ENCODE results near the gene PIKFYVE.

PIKFYVE gene

DNA sequence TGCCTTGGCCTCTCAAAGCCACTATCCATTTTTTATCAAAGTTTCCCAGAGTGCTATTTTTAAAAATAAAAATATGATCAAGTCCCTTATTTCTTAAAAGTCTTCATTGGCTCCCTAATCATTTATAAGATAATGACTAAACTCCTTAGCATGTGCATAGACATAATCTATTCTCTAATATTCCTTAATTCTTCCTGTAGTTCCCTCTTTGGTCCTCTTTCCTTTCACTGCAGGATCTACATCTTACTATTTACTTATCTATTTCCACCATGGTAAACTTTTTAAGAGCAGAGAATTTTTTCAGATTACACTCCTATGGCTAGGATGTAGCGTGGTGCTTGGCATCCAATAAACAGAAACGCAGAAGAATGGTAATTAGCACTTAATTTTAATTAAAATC is 30.2 kb upstream of the PIKFYVE start:
- H3K4me3 ChIP-seq (ENCODE audit: low read depth, low read length) = no peak overlapping the region
- peaks cover 4 to 39% of the 10 kb centered on the region in 2 experiments; a peak in 2 of 3 replicates for H3K36me3 ChIP-seq (ENCODE audit: control insufficient read depth in 2 of 2, insufficient read depth in 1 of 2, low read length in 2 of 2)
- no peaks in the 10 kb centered on the region for H3K4me1 ChIP-seq (ENCODE audit: control insufficient read depth, insufficient read depth, low read length)
- CTCF ChIA-PET = no interaction called here
- POLR2A ChIA-PET = no interaction called here
- TF ChIP-seq ZNF555 (tag by site-specific recombination; conservative IDR thresholded peaks at IDR 0.05) = no peak
- no peak for TF ChIP-seq ZNF184 (tag by site-specific recombination; IDR thresholded peaks at IDR 0.05)
- TF ChIP-seq ZNF792 (tag by site-specific recombination; IDR thresholded peaks at IDR 0.05) = no peak
- TF ChIP-seq ZXDB (tag by site-specific recombination; IDR thresholded peaks at IDR 0.05) = no peak
- no peak for TF ChIP-seq ZNF791 (tag by site-specific recombination; IDR thresholded peaks at IDR 0.05)
- TF ChIP-seq ZNF202 (tag by site-specific recombination; IDR thresholded peaks at IDR 0.05; ENCODE audit: borderline replicate concordance) = no peak
- no peak for TF ChIP-seq BCL11B (tag by site-specific recombination; IDR thresholded peaks at IDR 0.05; ENCODE audit: low read depth)
- TF ChIP-seq ZNF433 (tag by site-specific recombination; IDR thresholded peaks at IDR 0.05; ENCODE audit: low read depth) = no peak
- TF ChIP-seq ZNF324 (tag by site-specific recombination; IDR thresholded peaks at IDR 0.05) = no peak
- TF ChIP-seq, protein P1, sequence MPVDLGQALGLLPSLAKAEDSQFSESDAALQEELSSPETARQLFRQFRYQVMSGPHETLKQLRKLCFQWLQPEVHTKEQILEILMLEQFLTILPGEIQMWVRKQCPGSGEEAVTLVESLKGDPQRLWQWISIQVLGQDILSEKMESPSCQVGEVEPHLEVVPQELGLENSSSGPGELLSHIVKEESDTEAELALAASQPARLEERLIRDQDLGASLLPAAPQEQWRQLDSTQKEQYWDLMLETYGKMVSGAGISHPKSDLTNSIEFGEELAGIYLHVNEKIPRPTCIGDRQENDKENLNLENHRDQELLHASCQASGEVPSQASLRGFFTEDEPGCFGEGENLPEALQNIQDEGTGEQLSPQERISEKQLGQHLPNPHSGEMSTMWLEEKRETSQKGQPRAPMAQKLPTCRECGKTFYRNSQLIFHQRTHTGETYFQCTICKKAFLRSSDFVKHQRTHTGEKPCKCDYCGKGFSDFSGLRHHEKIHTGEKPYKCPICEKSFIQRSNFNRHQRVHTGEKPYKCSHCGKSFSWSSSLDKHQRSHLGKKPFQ (tag by site-specific recombination; IDR thresholded peaks at IDR 0.05) = no peak
- no peak for TF ChIP-seq ZNF777 (tag by site-specific recombination; IDR thresholded peaks at IDR 0.05; ENCODE audit: borderline replicate concordance)
- TF ChIP-seq ZNF121 (tag by site-specific recombination; IDR thresholded peaks at IDR 0.05) = no peak
- TF ChIP-seq REST (tag by site-specific recombination; IDR thresholded peaks at IDR 0.05) = no peak
- no peak for TF ChIP-seq TCF7L2 (IDR thresholded peaks at IDR 0.05; ENCODE audit: borderline replicate concordance, low read depth, low read length)
- H3K9me3 ChIP-seq (ENCODE audit: control insufficient read depth, insufficient read depth, low read depth, low read length) = no peaks in the 10 kb centered on the region
- no peak overlapping the region for H3K27ac ChIP-seq (ENCODE audit: extremely low read depth, low read depth, low read length)

DNA sequence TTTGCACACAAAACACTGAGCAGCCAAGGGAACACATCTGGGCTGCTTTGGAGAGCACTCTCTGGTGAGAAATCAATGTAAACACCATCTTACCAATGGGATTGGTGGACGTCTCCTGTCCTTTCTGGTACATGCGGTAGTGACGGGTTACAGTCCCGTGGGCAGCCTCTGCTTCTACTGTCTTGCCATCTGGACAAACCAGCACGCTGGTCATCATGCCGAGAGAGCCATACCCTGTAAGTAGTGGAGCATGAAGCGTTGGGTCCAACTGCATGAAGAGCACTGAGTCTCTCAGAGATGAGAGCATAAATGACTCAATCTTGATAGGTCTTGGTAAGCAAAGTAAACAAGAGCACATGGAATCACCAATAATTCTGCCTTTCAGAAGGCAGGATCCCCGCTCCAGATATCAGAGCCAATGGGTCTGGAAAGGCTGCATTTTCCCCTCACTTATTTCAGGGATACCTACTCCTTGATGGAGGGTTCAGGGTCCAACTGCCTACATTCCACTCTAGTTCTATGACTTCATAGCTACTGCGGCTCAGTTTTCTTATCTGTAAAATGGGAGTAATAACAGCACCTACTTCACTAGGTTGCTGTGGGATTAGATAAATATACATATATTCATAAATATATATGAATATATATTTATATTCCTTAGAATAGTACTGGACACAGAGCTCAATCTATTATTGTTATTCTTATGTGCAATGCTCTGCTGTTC is 26.1 kb upstream of the PIKFYVE start:
- TF ChIP-seq ZNF837 (tag by site-specific recombination; IDR thresholded peaks at IDR 0.05) = no peak
- TF ChIP-seq ZSCAN30 (tag by site-specific recombination; IDR thresholded peaks at IDR 0.05) = no peak
- TF ChIP-seq ZNF133 (tag by site-specific recombination; IDR thresholded peaks at IDR 0.05) = no peak
- no peak for TF ChIP-seq ZNF777 (tag by site-specific recombination; IDR thresholded peaks at IDR 0.05; ENCODE audit: borderline replicate concordance)
- TF ChIP-seq SETDB1 (IDR thresholded peaks at IDR 0.05; ENCODE audit: insufficient read length, low read length) = no peak
- TF ChIP-seq ZNF302 (tag by site-specific recombination; IDR thresholded peaks at IDR 0.05; ENCODE audit: low read depth) = no peak
- no peak for TF ChIP-seq KLF17 (tag by site-specific recombination; IDR thresholded peaks at IDR 0.05)
- Histone ChIP-seq H3K9me3 (ENCODE audit: control insufficient read depth, insufficient read depth, low read depth, low read length) (no peaks in the 10 kb centered on the region), H3K4me1 (ENCODE audit: control insufficient read depth, insufficient read depth, low read length) (no peaks in the 10 kb centered on the region), H3K4me3 (ENCODE audit: low read depth, low read length) (no peak overlapping the region), H3K36me3 (ENCODE audit: control insufficient read depth in 2 of 2, insufficient read depth in 1 of 2, low read length in 2 of 2) (peaks cover 14 to 75% of the 10 kb centered on the region in 2 experiments), H3K27ac (ENCODE audit: extremely low read depth, low read depth, low read length) (no peak overlapping the region)
- ChIA-PET POLR2A (no interaction called here), CTCF (interaction anchor here (0.7 to 0.9 kb wide), 2 partner anchors 9 to 65 kb away, joined by 3 read pairs; no protein-coding TSS in a partner anchor)
